CD14-positive monocyte (primary cell): ENCODE measurements around the gene MGAT5. TPM values are rescaled to one million over a fixed set of nuclear protein-coding genes. Genes with fewer than 3 reads are reported as not detected.

Experiments
- DNase-seq, 3 donors: peaks; one replicate each; pipeline ENCODE4 v3.0.0-alpha.2; 2011 to 2022
- H2AFZ ChIP-seq: 2 replicates; pipeline ENCODE4 v1.6.0; 2012; ENCODE audit warnings: mild to moderate bottlenecking, low read depth, low read length, inconsistent platforms; ENCODE audit not compliant: insufficient read depth, poor library complexity, severe bottlenecking
- H3K27ac ChIP-seq, 2 donors: 1 replicate in 1 of 2; 2 replicates in 1 of 2; pipeline ENCODE4 v1.5.1; 2012 to 2013; ENCODE audit warnings: low read length in 2 of 2, control low read depth in 1 of 2, inconsistent platforms in 1 of 2, low read depth in 1 of 2, mild to moderate bottlenecking in 1 of 2
- H3K27me3 ChIP-seq, 2 donors: one replicate each; pipeline versions ENCODE4 v1.6.0 to v1.6.1; 2011 to 2013; ENCODE audit warnings: low read length in 2 of 2; ENCODE audit not compliant: control insufficient read depth in 2 of 2, insufficient read depth in 2 of 2
- H3K36me3 ChIP-seq, 2 donors: replicated peaks in 1 of 2; 1 replicate in 1 of 2; 2 replicates in 1 of 2; pipeline versions ENCODE4 v1.5.1 to v1.6.1; 2012 to 2013; ENCODE audit warnings: low read length in 2 of 2, control low read depth in 1 of 2, inconsistent platforms in 1 of 2, mild to moderate bottlenecking in 1 of 2; ENCODE audit not compliant: insufficient read depth in 2 of 2, control insufficient read depth in 1 of 2
- H3K4me1 ChIP-seq, 2 donors: 1 replicate in 1 of 2; 2 replicates in 1 of 2; pipeline versions ENCODE4 v1.5.1 to v1.6.1; 2012 to 2013; ENCODE audit warnings: low read length in 2 of 2, control low read depth in 1 of 2, inconsistent platforms in 1 of 2, mild to moderate bottlenecking in 1 of 2, moderate library complexity in 1 of 2; ENCODE audit not compliant: insufficient read depth in 2 of 2, control insufficient read depth in 1 of 2
- H3K4me2 ChIP-seq: replicated peaks from 2 replicates; pipeline ENCODE3; 2012; ENCODE audit warnings: low read length, moderate library complexity, mild to moderate bottlenecking; ENCODE audit not compliant: poor library complexity, severe bottlenecking; ENCODE audit errors: extremely low read depth
- H3K4me3 ChIP-seq, 3 experiments: fragments of 200-600 bp in 1 of 3; sonication (generic) in 1 of 3; replicated peaks in 1 of 3; 1 replicate in 2 of 3; 2 replicates in 1 of 3; pipeline ENCODE4 v1.5.1; 2011 to 2013; ENCODE audit warnings: low read length in 3 of 3, mild to moderate bottlenecking in 3 of 3, control low read depth in 2 of 3, low read depth in 2 of 3, inconsistent platforms in 1 of 3, moderate library complexity in 1 of 3
- H3K79me2 ChIP-seq: 2 replicates; pipeline ENCODE4 v1.6.0; 2012; ENCODE audit warnings: mild to moderate bottlenecking, control low read depth, inconsistent platforms, low read length, moderate library complexity; ENCODE audit not compliant: insufficient read depth
- H3K9ac ChIP-seq: 2 replicates; pipeline ENCODE4 v1.6.0; 2017; ENCODE audit warnings: low read length, mild to moderate bottlenecking; ENCODE audit not compliant: insufficient read depth, poor library complexity, severe bottlenecking
- H3K9me3 ChIP-seq, 2 donors: replicated peaks in 1 of 2; 1 replicate in 1 of 2; 2 replicates in 1 of 2; pipeline versions ENCODE4 v1.5.1 to v1.6.1; 2012 to 2013; ENCODE audit warnings: low read length in 2 of 2, control low read depth in 1 of 2; ENCODE audit not compliant: control insufficient read depth in 1 of 2, insufficient read depth in 1 of 2
- H4K20me1 ChIP-seq: 2 replicates; pipeline ENCODE4 v1.6.0; 2012; ENCODE audit warnings: mild to moderate bottlenecking, low read length, control low read depth, moderate library complexity; ENCODE audit not compliant: insufficient read depth
- H3K27ac Mint-ChIP-seq, 7 donors: one replicate each; pipeline ENCODE4 v1.8.0; 2020; ENCODE audit warnings: mild to moderate bottlenecking in 7 of 7, mixed read lengths in 7 of 7, moderate library complexity in 6 of 7, inconsistent platforms in 2 of 7
- H3K27me3 Mint-ChIP-seq, 3 donors: one replicate each; pipeline ENCODE4 v1.8.0; 2021 to 2022; ENCODE audit warnings: low read depth in 3 of 3, mild to moderate bottlenecking in 3 of 3, mixed read lengths in 3 of 3, moderate library complexity in 3 of 3, inconsistent platforms in 1 of 3
- H3K36me3 Mint-ChIP-seq, 2 donors: one replicate each; pipeline ENCODE4 v1.8.0; 2020; ENCODE audit warnings: mixed read lengths in 2 of 2, inconsistent platforms in 1 of 2, mild to moderate bottlenecking in 1 of 2
- H3K4me1 Mint-ChIP-seq: one replicate; pipeline ENCODE4 v1.8.0; 2020; ENCODE audit warnings: mild to moderate bottlenecking, mixed read lengths
- H3K4me3 Mint-ChIP-seq, 2 donors: one replicate each; pipeline ENCODE4 v1.8.0; 2020; ENCODE audit warnings: mild to moderate bottlenecking in 2 of 2, mixed read lengths in 2 of 2, moderate library complexity in 1 of 2
- H3K9me3 Mint-ChIP-seq, 7 donors: one replicate each; pipeline ENCODE4 v1.8.0; 2020 to 2022; ENCODE audit warnings: mixed read lengths in 7 of 7, mild to moderate bottlenecking in 6 of 7, moderate library complexity in 6 of 7, inconsistent platforms in 2 of 7
- WGBS: methylation state at CpG from one replicate; pipeline ENCODE4 v1.1.5; 2013; ENCODE audit warnings: missing lambda C conversion rate; ENCODE audit not compliant: insufficient coverage; 5-methylcytosine and 5-hydroxymethylcytosine counted together
- intact Hi-C, 2 donors: fragments of 100-400 bp; cut with micrococcal nuclease; formaldehyde crosslinking; loops; one replicate each; pipeline versions ENCODE4 v1.15.0 to v1.15.1; 2023
- polyA plus RNA-seq, 3 donors: library from polyadenylated mRNA; depleted of rRNA in 1 of 3; unstranded in 2 of 3; stranded (reverse) in 1 of 3; fragments of 300-500 nt in 2 of 3; fragments of >200 nt in 1 of 3; fragmentation: Illumina TruSeq in 2 of 3; gene quantifications; 1 replicate in 2 of 3; 2 replicates in 1 of 3; pipeline ENCODE4 v1.2.3, GENCODE V29; 2012 to 2021
- TF ChIP-seq, protein P1 (sequence below): fragments of 200-600 bp; IDR thresholded peaks from one replicate; pipeline ENCODE4 v1.8.0; 2022; ENCODE audit warnings: antibody characterized with exemption, mild to moderate bottlenecking

The MGAT5 gene
- polyA plus RNA-seq, 3 donors = 1.9 to 6.6 (median 2.4) TPM

DNA sequence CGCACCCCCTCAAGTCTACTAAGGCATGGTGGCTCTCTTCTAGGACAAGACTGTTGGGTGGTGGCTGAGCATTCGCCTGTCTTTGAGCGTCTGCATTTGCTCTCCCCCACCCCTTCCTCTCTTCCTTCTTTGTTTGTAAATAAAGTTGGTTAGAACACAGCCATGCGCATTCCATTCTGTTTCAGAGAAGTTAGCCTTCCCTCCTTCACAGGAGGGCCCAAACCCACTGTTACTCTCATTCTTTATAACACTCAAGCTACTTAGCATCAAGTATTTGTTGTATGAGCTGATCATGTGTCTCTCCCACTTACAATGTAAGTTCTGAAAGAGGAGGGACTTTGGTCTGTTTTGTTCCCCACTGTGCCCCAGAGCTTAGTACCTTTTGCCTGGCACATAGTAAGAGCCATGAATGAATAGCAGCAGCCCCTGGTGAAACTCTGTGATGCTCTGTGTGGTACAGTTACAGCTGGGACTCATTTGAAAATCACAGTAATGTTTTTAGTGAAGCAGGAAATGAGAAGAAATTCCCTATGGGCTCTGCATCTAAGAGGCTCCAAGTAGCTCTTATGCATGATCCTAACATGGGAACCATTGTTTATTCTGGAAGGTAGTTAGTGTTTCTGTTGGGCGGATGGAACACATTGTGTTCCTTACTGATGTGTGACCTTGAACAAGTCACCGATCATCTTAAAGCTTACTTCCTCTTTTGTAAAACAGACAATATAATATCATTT lies 7.7 kb downstream of the MGAT5 start:
- Mint-ChIP-seq H3K36me3 (peaks cover 2 to 6% of the 10 kb centered on the region in 2 donors), H3K27ac (peak overlapping the region in 3 of 7 donors; percentile 15 to 72 (median 64)), H3K27me3 (peaks cover 0 to 2% (median 0%) of the 10 kb centered on the region in 3 donors), H3K4me1 (peaks cover 25% of the 10 kb centered on the region), H3K9me3 (no peaks in the 10 kb centered on the region), H3K4me3 (no peak overlapping the region)
- no peak overlapping the region for H3K27ac ChIP-seq
- no peaks in the 10 kb centered on the region for H3K4me1 ChIP-seq
- no peak overlapping the region for H3K4me2 ChIP-seq
- H3K4me3 ChIP-seq = no peak overlapping the region
- H3K36me3 ChIP-seq = no peaks in the 10 kb centered on the region
- no peak overlapping the region for H3K9ac ChIP-seq
- peaks cover 19% of the 10 kb centered on the region for H4K20me1 ChIP-seq
- H3K27me3 ChIP-seq = no peaks in the 10 kb centered on the region
- no peaks in the 10 kb centered on the region for H3K79me2 ChIP-seq
- intact Hi-C loops = no loop called here
- TF ChIP-seq, protein P1, sequence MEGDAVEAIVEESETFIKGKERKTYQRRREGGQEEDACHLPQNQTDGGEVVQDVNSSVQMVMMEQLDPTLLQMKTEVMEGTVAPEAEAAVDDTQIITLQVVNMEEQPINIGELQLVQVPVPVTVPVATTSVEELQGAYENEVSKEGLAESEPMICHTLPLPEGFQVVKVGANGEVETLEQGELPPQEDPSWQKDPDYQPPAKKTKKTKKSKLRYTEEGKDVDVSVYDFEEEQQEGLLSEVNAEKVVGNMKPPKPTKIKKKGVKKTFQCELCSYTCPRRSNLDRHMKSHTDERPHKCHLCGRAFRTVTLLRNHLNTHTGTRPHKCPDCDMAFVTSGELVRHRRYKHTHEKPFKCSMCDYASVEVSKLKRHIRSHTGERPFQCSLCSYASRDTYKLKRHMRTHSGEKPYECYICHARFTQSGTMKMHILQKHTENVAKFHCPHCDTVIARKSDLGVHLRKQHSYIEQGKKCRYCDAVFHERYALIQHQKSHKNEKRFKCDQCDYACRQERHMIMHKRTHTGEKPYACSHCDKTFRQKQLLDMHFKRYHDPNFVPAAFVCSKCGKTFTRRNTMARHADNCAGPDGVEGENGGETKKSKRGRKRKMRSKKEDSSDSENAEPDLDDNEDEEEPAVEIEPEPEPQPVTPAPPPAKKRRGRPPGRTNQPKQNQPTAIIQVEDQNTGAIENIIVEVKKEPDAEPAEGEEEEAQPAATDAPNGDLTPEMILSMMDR = no peak
- no CpG with 5 or more reads among the region's 6 CpGs for WGBS
- no peak for DNase-seq
- no peaks in the 10 kb centered on the region for H3K9me3 ChIP-seq
- no peak overlapping the region for H2AFZ ChIP-seq

DNA sequence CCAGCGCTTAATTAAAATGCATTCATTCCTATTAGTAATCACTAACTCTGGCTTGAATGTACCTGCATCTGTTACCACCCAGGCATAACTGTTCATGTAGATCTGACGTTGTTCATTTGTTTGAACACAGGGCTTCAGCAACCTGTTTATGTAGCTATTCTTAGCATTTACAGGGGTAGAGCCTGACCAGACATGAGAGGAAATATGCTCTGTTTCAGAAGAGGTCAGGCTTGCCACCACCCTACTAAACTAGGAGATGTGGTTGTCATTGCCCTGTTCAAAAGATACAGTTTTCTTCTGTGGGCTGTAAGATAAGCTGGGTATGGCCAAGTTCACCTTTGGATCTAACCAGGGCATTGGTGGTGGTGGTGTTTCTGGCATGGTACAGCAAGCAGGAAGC lies 8.8 kb downstream of the MGAT5 start:
- Histone ChIP-seq H3K4me1 (no peaks in the 10 kb centered on the region), H3K9ac (no peak overlapping the region), H3K36me3 (no peaks in the 10 kb centered on the region), H3K27me3 (no peaks in the 10 kb centered on the region), H3K9me3 (no peaks in the 10 kb centered on the region), H4K20me1 (peaks cover 19% of the 10 kb centered on the region), H2AFZ (no peak overlapping the region), H3K4me3 (no peak overlapping the region), H3K4me2 (no peak overlapping the region), H3K27ac (no peak overlapping the region), H3K79me2 (no peaks in the 10 kb centered on the region)
- H3K9me3 Mint-ChIP-seq = no peaks in the 10 kb centered on the region
- H3K36me3 Mint-ChIP-seq = peaks cover 2 to 6% of the 10 kb centered on the region in 2 donors
- intact Hi-C loops = no loop called here
- peak overlapping the region in 1 of 7 donors; percentile 65 for H3K27ac Mint-ChIP-seq
- no peaks in the 10 kb centered on the region for H3K27me3 Mint-ChIP-seq
- no peak overlapping the region for H3K4me3 Mint-ChIP-seq
- no CpG with 5 or more reads among the region's 2 CpGs for WGBS
- TF ChIP-seq, protein P1 = no peak
- peaks cover 25% of the 10 kb centered on the region for H3K4me1 Mint-ChIP-seq
- no peak for DNase-seq
